NCI-H748 (cell line): ENCODE measurements around the gene VPS41.

Experiments used
- DNase-seq: peaks from one replicate; lab custom pipeline; 2025; ENCODE audit not compliant: unreplicated experiment; lab: John Stamatoyannopoulos, UW

The VPS41 gene

DNA sequence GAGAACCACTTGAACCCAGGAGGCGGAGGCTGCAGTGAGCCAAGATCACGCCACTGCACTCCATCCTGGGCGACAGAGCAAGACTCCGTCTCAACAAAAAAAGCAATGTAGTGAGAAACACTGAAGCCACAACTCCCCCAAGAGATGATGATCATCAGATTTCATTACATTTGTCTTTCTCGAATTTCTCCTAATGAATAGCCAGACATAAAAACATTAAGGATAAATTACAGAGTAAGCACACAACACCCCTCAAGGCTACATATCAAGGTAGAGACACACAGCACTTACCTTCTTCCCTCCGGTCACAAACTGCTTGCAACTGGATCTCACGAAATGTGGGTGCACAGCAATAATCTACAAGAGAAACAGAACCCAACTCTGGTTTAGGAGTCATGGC lies 91.5 kb downstream of the VPS41 start:
- no peak for DNase-seq

DNA sequence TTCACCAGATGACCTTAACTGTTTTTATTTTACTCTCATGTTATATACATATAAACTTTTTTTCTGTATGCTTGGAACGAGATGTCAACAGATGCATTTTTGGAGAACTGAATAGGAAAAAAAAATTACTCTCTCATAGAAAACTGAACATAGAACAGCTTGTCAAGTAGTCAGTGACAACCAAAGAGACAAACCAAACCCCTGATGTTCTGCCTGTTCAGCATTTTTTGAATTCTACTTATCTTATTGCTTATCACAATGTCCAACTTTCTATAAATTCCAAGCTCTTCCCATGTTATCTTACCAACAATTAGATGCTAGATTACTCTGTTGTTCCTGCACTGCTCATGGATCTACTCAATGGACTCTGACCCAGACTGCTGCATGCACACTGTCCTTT lies 95.2 kb downstream of the VPS41 start:
- DNase-seq, result no peak

DNA sequence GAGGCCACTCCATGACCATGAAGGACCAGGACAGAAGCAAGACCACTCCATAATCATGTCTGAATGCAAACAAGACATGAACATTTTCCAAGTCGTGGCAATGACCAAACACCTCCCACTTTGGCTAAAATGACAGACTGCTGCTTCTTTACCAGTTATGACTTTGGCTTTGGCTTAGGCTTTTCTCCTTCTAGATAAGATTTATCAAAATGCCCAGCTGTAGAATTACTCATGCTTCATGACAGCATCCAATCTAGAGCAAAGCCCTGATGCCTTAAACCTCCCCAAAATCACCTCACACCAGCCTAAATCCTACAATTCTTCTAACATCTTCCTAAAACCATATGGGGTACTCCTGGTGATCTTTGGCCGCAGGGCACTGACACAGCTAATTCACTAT lies 102.1 kb downstream of the VPS41 start:
- DNase-seq, result no peak

DNA sequence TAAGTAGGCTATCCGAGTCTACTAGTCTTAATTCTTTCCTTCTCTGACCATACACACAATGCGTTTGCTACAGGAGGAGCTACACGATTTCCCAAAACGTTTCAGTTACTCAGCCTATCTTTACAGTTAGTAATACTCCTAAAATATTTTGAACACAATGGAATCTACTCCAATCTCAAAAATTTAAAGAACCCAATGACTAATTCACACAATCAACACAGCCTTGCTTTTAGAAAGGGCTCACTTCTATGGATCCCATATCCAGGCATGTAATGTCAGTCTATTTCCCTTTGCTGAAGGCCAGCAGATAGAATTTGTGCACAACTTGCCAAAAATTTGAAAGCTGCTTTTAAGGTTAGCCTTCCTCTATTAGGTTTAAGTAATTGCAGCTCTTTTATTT lies 107.2 kb downstream of the VPS41 start:
- DNase-seq, result no peak

DNA sequence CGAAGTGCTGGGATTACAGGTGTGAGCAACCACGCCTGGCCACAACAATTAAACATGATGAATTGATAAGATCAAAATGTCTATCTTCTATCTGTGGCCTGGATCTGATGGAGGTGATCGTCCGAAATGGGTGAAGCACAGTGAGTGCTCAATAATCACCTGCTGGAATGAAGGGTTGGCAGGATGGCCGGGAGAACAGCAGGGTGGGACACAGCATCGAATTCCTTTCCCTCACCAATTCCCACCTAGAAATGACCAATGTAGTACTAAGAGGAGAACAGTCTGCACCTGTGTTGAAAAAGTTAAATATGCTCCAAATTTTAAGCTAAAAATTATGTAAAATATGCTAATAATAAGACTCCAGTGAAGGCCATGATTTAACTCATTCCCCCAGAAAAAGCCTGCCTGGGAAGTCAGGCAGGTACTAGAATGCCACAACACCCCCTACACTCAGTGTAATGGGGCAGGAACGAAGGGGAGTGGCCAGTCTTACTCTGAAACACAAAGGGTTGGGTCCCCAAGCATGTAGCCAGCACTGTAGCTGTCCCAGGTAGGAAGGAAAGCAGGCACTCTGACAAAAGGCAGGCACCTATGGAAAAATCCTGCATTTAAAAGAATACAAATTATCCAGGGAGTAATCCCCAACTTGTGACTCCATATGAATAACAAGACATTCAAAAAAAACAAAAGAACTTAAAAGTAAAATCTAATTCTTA lies 110.3 kb downstream of the VPS41 start:
- DNase-seq, result no peak

DNA sequence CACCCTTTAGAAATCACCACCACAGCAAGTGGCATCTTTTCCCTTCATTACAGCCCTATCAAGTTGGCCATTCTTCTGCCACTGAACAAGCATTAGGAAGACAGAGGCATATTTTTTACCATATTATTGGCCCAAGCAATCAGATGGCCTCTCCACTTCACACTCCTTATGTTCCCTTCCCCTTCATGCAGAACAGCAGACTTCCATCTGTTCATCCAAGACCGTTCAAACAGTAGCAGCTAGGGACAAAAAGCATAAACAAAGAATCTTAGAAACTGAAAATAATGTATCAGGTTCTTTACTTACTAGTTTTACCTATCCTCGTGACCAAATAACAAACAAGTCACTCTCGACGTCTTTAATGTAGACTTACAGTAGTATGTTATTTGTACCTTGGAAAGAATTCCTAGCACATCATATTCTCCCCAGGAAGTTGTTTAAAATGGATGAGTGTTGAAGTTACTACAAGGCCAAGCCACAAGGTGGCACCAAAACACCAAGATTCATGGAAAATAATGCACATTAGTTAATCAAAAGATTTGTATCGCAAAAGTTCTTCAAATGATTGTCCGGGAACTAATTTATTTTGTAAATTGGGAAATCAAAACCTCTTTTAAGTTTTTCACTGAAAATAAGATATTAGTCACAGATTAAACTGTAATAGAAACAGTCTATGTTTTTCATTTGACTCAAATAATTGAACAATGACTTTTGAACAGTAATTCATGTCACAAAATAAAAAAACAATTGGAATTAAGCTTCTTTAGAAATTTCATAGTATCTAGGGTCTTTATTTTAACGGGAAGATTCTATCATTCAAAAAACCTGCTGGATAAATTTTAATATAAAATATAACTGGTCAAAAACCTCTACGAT lies 112.1 kb downstream of the VPS41 start:
- DNase-seq, result peak; percentile 59

DNA sequence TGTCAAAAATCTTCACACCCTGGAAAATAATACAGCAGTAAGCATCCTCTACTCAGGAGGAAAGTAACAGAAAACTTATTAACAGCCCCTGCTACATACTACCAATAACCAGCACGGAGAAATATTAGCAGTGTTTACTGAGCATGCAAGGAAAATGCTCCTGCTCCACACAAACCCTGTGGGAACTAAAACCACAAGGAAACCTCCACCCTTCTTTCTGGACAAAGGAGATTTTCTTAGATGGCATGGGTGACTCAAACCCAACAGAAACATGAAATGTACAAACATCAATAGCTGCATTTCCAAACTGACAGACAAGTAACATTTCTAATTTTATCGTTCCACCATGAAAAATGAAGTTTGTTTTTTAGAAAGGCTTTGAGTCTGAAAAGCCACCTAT lies 113.4 kb downstream of the VPS41 start:
- no peak for DNase-seq

DNA sequence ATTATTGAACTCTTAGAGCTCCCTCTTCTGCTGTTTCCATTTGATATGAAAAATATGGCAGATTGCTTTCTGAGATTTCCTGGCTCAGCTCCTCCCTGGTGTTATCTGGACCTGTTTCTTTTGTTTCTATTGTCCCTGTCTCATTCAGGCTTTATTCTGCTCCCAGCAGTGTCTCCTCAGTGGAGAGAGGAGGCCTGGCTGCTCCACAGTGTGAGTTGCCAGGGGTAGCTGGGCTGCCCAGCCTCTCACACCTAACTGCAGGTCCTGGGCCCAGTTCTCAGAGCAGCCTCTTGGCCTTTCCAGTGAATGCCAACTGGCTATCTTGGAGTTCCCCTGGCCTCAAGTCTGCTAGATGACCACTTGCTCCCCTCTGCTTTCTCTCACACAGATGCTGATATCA lies 127.0 kb downstream of the VPS41 start:
- no peak for DNase-seq

DNA sequence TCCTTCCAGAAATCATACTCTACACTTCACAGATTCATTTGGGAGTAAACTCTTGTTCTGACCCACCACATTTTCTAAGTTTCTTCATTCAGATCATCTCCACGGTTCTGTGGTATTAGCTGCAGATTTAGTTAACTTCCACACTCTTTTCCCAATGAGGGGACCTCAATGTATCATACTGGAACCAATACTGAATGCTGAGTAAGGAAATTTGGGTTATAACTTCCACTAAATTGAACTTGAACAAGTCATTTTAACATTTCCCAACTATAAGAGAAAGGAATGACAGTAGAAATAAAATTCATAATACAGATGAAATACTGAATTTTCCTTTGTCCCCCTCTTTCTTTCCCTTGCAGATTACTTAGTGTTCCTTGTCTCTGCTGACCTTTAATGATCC lies 131.4 kb downstream of the VPS41 start:
- no peak for DNase-seq

DNA sequence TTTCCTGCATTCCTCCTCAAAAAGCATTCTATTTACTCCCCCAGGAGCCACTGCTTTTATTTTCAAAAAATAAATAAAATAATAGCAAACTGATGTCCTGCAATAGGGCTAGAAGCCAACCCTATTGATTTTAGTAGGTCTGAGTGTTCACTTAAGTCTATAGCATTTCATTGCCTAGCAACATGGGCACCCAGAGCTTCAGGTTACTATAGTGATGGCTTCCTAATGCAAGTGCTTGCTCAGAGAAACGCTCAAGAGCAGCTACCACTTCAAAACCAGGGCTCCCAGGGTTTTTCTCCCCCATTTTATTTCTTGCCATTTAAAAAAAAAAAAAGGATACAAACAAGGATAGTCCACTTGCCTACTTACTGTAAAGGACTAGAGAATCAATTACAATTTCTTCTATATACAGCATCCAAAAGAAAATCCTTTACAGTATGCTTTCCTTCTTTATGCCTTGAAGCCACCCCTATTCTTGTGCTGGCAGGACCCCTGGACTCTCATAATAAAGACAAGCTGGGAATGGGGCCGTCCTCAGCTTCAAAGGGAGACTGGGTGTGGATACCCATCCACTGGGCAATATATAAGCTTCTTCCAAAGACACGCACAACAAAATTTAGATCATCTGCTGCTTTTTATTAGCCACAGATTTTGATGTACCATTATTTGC lies 133.3 kb downstream of the VPS41 start:
- DNase-seq, result peak; percentile 95

DNA sequence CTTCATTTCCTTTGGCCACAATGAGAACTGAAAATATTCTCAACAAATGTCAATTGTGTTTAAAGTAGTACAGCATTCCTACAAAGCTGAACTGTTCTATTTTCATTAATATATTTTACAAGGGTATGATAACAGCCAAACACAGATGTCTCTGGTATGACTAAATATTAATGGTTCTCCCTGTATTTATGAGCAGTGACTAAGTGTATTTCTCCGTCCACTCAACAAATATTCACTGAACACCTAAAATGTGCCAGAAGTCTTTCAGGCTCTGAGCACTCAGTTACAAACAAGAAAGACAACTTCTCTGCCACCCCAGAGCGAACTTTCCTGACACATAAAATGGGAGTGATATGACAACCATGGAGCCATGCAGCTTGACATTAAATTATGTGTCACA lies 135.6 kb downstream of the VPS41 start:
- DNase-seq, result no peak

DNA sequence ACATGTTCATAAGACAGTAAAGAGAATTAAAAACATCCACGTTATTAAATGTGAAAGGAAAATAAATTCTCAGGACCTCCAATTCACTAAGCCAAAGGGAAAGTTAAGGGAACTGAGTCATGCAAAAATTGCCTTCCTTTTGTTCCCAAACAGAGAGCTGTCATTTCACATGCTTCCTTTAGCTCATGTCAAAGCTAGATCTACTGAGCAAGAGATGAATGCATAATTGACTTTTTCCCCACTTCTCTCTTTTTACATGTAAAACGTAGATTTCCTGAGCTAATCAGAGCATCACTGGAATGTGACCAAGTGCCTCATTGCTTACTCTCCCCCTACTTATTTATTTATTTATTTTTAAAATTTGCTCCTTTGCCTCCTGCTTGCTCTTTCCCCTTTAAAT lies 148.8 kb downstream of the VPS41 start:
- no peak for DNase-seq

DNA sequence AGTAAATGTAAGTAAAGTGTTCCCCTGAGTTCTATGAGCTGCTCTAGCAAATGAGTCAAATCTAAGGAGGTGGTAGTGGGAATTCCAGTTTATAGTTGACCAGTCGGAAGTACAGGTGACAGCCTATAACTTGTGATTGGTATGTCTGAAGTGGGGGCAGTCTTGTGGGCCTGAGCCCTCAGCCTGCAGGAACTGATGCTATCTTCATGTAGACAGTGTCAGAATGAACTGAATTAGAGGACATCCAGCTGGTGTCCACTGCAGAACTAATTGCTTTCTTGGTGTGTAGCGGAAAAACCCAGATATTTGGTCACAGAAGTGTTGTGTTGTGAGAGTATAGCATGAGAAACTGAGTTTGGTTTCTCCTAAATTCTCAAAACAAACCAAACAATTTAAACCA lies 150.0 kb downstream of the VPS41 start:
- DNase-seq, result no peak

DNA sequence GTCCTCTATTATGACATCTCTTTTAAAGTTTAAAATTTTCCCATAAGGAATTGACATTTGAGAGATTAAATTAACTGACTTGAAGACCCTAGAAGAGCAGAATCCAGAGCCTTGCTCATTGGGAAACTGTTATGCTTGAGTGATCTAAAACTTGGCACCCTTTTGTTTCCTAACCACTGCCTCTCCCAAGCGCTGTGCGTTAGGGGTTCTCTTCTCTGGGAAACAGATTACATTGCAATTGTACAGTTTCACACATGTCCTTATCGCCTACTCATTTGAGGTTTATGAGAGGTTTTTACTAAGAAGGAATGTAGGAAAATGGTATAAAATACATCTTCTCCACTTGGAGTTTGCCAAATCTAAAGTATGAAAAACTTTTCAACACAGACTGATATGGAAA lies 151.1 kb downstream of the VPS41 start:
- DNase-seq, result no peak

DNA sequence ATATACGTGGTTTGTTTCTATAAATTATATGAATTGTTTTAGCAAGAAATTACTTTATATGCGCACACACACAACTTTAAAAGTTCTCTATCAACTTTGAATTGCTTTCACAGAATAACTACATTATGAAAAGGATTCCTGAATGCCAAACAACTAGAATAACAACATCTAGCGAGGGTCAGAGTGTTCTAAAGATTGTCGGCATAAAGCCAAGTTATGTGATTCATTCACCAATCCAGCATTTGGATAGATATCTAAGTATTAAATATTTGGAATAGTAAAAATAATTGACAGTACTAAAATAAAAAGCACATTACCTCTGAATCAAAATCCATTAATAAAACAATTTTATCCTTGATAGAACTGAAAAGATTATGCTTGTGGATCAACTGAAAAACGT lies 152.5 kb downstream of the VPS41 start:
- DNase-seq, result no peak

DNA sequence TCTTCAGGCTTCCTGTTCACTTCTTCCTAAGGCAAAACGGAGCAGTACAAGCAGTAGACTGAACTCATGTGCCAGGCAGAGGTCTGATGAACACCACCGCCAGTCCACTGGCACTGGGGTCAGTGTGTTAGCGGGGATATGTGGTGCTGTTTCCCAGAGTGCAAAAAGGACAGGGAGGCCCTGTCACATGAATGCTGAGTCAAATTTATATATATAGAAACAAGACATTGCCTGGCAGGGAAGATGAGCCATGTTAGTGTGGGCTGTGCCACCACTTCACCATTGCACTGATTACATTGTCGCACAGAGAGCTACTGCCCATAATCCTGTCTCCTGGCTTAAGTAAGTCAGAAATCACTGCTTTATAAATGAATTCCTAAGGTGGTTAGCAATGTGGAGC lies 155.6 kb downstream of the VPS41 start:
- no peak for DNase-seq

DNA sequence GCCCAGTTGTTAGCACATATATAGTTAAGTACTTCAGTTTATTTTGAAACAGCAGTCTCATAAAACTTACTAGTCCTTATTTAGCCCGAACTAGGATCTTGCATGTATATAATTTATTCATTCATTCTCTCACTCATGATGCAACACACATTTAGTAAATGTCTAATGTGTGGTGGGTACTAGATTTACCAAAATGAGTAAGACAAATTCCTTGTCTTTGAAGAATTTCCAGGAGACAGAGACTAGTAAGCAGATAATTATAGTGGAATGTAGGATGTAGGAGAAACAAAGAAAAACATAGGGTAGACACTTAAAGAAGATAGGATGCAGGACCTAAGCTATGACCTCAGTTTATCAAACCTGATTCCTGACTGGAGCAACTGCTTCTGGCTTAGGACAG lies 157.6 kb downstream of the VPS41 start:
- DNase-seq, result no peak

DNA sequence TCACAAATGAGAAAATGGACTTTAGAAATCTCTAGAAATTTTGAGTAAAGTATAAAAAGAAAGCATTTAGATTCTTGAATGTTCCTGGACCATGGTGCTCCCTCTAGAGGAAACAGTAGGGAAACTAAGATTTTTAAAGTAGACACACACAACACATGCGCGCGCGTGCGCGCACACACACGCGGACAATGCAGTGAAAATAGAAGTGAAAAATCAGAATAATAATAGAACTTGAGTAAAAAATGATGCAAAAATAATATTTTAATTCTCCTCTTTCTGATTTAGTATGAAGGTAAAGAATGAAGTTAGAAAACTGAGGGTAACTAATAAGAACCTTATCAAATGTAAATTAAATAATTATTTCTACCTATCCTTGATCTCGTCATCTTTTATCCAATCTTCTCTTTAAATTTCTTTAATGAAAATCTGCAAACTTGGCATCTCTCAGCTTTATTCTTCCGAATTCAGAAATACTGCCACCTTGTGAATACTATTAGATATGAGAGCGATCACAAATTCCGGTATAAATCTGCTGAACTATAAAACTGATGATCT lies 160.9 kb downstream of the VPS41 start:
- no peak for DNase-seq

DNA sequence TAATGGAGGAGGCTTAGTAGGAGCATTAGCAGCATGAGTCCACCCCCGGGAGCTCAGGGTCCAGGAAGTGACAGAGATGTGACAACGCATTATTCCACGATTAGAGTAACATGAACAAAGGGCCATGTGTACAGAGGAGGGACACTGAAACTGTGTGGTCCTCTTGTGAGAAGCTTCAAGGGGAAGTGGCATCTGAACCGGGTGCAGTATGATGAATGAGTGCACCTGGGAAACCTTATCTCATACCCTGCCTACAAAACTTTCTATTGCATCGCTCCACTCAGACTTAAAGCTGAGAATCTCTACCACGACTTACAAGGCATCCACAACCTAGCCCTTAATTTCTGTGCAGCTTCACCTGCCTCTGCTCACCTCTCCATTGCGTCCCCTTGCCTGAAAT lies 162.6 kb downstream of the VPS41 start:
- DNase-seq, result peak; percentile 15

DNA sequence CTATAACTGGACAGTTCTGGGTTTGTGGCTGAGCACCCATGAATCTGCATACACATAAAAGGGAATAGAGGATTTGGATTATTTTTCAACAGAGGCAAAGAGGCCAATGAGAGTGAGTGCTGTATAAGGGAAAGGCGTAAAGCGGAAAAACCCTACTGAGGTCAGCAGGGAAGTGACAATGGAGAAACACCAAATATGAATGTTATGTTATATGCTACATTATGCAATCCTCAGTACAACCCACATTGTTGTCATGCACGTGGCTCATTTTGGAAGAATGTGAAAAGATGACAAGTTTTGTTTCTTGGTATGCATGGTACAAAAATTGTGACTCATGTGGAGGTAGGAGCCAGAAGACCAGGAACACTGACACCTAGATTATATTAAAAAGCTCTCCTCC lies 164.2 kb downstream of the VPS41 start:
- DNase-seq, result no peak

DNA sequence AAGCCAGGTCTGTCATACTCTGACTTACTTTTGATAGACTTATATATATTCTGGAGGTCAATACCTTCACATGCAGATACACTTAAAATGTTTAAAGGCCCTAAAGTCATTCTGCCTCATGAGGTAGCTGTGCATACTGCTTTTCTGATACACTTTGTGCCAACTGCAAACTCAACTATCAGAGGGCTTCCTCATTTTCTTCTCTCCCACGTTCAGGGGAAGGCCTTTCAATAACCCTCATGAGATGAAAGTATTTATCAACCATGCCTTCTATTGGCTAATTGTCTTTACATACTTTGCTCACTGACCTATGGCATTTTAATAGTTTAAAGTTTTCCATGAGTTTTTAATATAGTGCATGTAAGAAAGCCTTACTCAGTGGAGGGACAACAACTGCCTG lies 165.1 kb downstream of the VPS41 start:
- no peak for DNase-seq

DNA sequence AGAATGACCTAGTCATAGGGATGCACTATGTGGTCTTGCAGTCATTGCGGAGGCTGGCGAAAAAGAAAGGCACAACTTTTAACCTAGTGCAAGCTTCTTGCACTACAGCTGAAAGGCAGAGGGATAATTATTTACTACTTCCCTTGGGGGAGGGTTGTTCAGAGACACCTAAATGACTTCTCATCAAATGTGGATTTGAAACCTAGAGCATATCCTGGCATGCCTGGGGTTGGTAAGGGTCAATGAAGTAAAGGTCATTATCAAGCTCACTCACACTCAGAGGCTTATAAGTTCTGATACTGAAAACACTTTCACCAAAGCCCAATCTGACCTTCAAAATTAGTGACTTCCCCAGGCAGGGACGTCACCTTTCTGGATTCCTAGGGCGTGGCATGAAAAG lies 168.9 kb downstream of the VPS41 start:
- no peak for DNase-seq
